ENCODE results near the gene PREP. TPM values are rescaled to one million over a fixed set of nuclear protein-coding genes. Genes with fewer than 3 reads are reported as not detected.

Gene PREP
- polyA plus RNA-seq, 1 of the 3 experiments (the other 2 are of a cell fraction): 20.9 TPM

GRCh38 chr6:105269390-105269789, 133.5 kb downstream of the PREP start:
- Histone ChIP-seq H3K4me3 (ENCODE audit: low read depth in 2 of 2, low read length in 1 of 2) (no peak overlapping the region), H3K4me2 (no peak overlapping the region), H4K20me1 (ENCODE audit: insufficient read depth) (no peaks in the 10 kb centered on the region), H3K9me3 (no peaks in the 10 kb centered on the region), H3F3A (replicated peaks; ENCODE audit: insufficient read depth) (peaks cover 4% of the 10 kb centered on the region), H2AFZ (ENCODE audit: low read depth) (no peak overlapping the region), H3K27me3 (ENCODE audit: insufficient read depth) (no peaks in the 10 kb centered on the region), H3K27ac (ENCODE audit: low read depth in 2 of 2, low read length in 1 of 2) (no peak overlapping the region), H3K9me2 (no peaks in the 10 kb centered on the region), H3K4me1 (ENCODE audit: control insufficient read depth in 1 of 2, insufficient read depth in 2 of 2, low read depth in 1 of 2, low read length in 1 of 2) (peaks cover 0 to 18% of the 10 kb centered on the region in 2 experiments; a peak in 2 of 4 replicates), H3K36me3 (replicated peaks in 1 of 2; ENCODE audit: control insufficient read depth in 1 of 2, insufficient read depth in 2 of 2, low read length in 1 of 2) (no peaks in the 10 kb centered on the region), H3K9ac (no peak overlapping the region), H3K79me2 (ENCODE audit: insufficient read depth) (no peaks in the 10 kb centered on the region)
- no peak for DNase-seq
- no peak for TF ChIP-seq JUND (IDR thresholded peaks at IDR 0.05)
- TF ChIP-seq RFX5 (IDR thresholded peaks at IDR 0.05; ENCODE audit: low read length): no peak
- TF ChIP-seq FOSL2 (IDR thresholded peaks at IDR 0.05; ENCODE audit: borderline replicate concordance, low read depth): no peak
- no peak for TF ChIP-seq TCF12 (IDR thresholded peaks at IDR 0.05)
- no peak for TF ChIP-seq SIN3A (IDR thresholded peaks at IDR 0.05; ENCODE audit: borderline replicate concordance, low read depth, low read length)
- ChIA-PET CTCF (no interaction called here), POLR2A (no interaction called here)
- 95% methylated on average over 2 of the region's 2 CpGs for WGBS (ENCODE audit: low lambda C conversion rate)

- ChIA-PET CTCF (interaction anchor here (0.7 to 1.0 kb wide), 3 partner anchors 102 to 175 kb away, joined by 3 to 4 read pairs (median 3); no protein-coding TSS in a partner anchor), POLR2A (no interaction called here)
- H3K27ac ChIP-seq (ENCODE audit: low read depth in 2 of 2, low read length in 1 of 2): no peak overlapping the region
- no peaks in the 10 kb centered on the region for H3K9me3 ChIP-seq
- DNase-seq: no peak
- H3K9me2 ChIP-seq: no peaks in the 10 kb centered on the region
- no peak overlapping the region for H2AFZ ChIP-seq (ENCODE audit: low read depth)
- H3K79me2 ChIP-seq (ENCODE audit: insufficient read depth): no peaks in the 10 kb centered on the region
- no peaks in the 10 kb centered on the region for H3F3A ChIP-seq (replicated peaks; ENCODE audit: insufficient read depth)
- no peak for TF ChIP-seq SMC3 (IDR thresholded peaks at IDR 0.05; ENCODE audit: low read depth, low read length)
- no peak for TF ChIP-seq REST (IDR thresholded peaks at IDR 0.05; ENCODE audit: low read depth, low read length)
- TF ChIP-seq NRF1 (IDR thresholded peaks at IDR 0.05; ENCODE audit: low read depth, low read length): no peak
- no peak for TF ChIP-seq FOSL2 (IDR thresholded peaks at IDR 0.05; ENCODE audit: borderline replicate concordance, low read depth)
- no peak for TF ChIP-seq IRF3 (IDR thresholded peaks at IDR 0.05; ENCODE audit: low read depth, low read length)
- TF ChIP-seq GATA2 (CRISPR knock-in tag; IDR thresholded peaks at IDR 0.05): no peak
- no peak for TF ChIP-seq CTCF (IDR thresholded peaks at IDR 0.05)
- TF ChIP-seq NFIC (IDR thresholded peaks at IDR 0.05; ENCODE audit: borderline replicate concordance): no peak
- no peak for TF ChIP-seq RAD21 (IDR thresholded peaks at IDR 0.05; ENCODE audit: low read length)
- TF ChIP-seq FOXJ3 (CRISPR knock-in tag; IDR thresholded peaks at IDR 0.05): no peak
- TF ChIP-seq GABPA (IDR thresholded peaks at IDR 0.05; ENCODE audit: low read depth): no peak
- TF ChIP-seq ELF1 (IDR thresholded peaks at IDR 0.05): no peak
- no peak for TF ChIP-seq RCOR1 (IDR thresholded peaks at IDR 0.05; ENCODE audit: low read length)
- TF ChIP-seq SIN3A (IDR thresholded peaks at IDR 0.05; ENCODE audit: borderline replicate concordance, low read depth, low read length): no peak
- WGBS (ENCODE audit: low lambda C conversion rate): 92% methylated on average over 6 of the region's 6 CpGs
- no peak overlapping the region for H3K4me3 ChIP-seq (ENCODE audit: low read depth in 2 of 2, low read length in 1 of 2)
- no peak overlapping the region for H3K9ac ChIP-seq
- H3K4me2 ChIP-seq: no peak overlapping the region
- H3K4me1 ChIP-seq (ENCODE audit: control insufficient read depth in 1 of 2, insufficient read depth in 2 of 2, low read depth in 1 of 2, low read length in 1 of 2): peaks cover 0 to 6% of the 10 kb centered on the region in 2 experiments; a peak in 1 of 4 replicates
- H3K27me3 ChIP-seq (ENCODE audit: insufficient read depth): no peaks in the 10 kb centered on the region
- no peaks in the 10 kb centered on the region for H3K36me3 ChIP-seq (replicated peaks in 1 of 2; ENCODE audit: control insufficient read depth in 1 of 2, insufficient read depth in 2 of 2, low read length in 1 of 2)
- H4K20me1 ChIP-seq (ENCODE audit: insufficient read depth): no peaks in the 10 kb centered on the region
Observed at GRCh38 chr6:105263685-105264610, 138.9 kb downstream of the PREP start.

All from SK-N-SH (cell line).